SU-DHL-6 (cell line): ENCODE results near the gene CREB5.

Experiments used
- H2AFZ ChIP-seq: fragments of 200-600 bp; sonication (generic); 2 replicates; pipeline ENCODE4 v1.6.1; 2014; ENCODE audit warnings: low read depth, mild to moderate bottlenecking, moderate library complexity, mixed read lengths, antibody characterized with exemption, low read length; ENCODE audit not compliant: severe bottlenecking
- H3F3A ChIP-seq: fragments of 200-600 bp; shearing (Covaris generic); 2 replicates; pipeline ENCODE4 v1.6.0; 2016; ENCODE audit warnings: antibody characterized with exemption, mild to moderate bottlenecking; ENCODE audit not compliant: insufficient read depth
- H3K27ac ChIP-seq: fragments of 200-600 bp; sonication (generic); 2 replicates; pipeline ENCODE4 v1.5.1; 2016; ENCODE audit warnings: low read depth, mild to moderate bottlenecking, low read length, moderate library complexity, mixed read lengths
- H3K27me3 ChIP-seq: fragments of 200-600 bp; sonication (generic), shearing (Covaris generic); 2 replicates; pipeline ENCODE4 v1.6.0; 2014; ENCODE audit warnings: mild to moderate bottlenecking, low read length
- H3K36me3 ChIP-seq: fragments of 200-600 bp; sonication (generic); 2 replicates; pipeline ENCODE4 v1.6.1; 2014; ENCODE audit warnings: mild to moderate bottlenecking, low read length, mixed read lengths
- H3K4me2 ChIP-seq: fragments of 300-600, 200-600 bp; shearing (Covaris generic), sonication (generic); 2 replicates; pipeline ENCODE4 v1.6.0; 2014; ENCODE audit warnings: low read length, low read depth, mild to moderate bottlenecking; ENCODE audit not compliant: poor library complexity, severe bottlenecking
- H3K4me3 ChIP-seq: fragments of 200-600 bp; sonication (generic); 2 replicates; pipeline ENCODE4 v1.5.1; 2014; ENCODE audit warnings: antibody characterized with exemption, low read length, mild to moderate bottlenecking, mixed read lengths; ENCODE audit not compliant: insufficient read depth, poor library complexity, severe bottlenecking
- H3K79me2 ChIP-seq: fragments of 200-600 bp; sonication (generic); 2 replicates; pipeline ENCODE4 v1.6.1; 2014; ENCODE audit warnings: mild to moderate bottlenecking, low read length, moderate library complexity; ENCODE audit not compliant: insufficient read depth
- H3K9ac ChIP-seq: fragments of 200-600 bp; sonication (generic); 2 replicates; pipeline ENCODE4 v1.7.0; 2014; ENCODE audit warnings: mild to moderate bottlenecking, low read length
- H3K9me2 ChIP-seq: fragments of 200-600 bp; sonication (generic); replicated peaks from 2 replicates; pipeline ENCODE4 v1.6.1; 2014; ENCODE audit warnings: low read length; ENCODE audit not compliant: insufficient read depth
- H3K9me3 ChIP-seq: fragments of 200-600 bp; sonication (generic); 2 replicates; pipeline ENCODE4 v1.6.1; 2014; ENCODE audit warnings: low read length, mixed read lengths; ENCODE audit not compliant: insufficient read depth
- H4K20me1 ChIP-seq: fragments of 200-600 bp; sonication (generic); 2 replicates; pipeline ENCODE4 v1.6.1; 2014; ENCODE audit warnings: low read depth, mild to moderate bottlenecking, antibody characterized with exemption, low read length, moderate library complexity, mixed read lengths
- CTCF ChIP-seq: fragments of 200-600 bp; sonication (generic); IDR thresholded peaks from one replicate; pipeline ENCODE4 v1.5.1; 2017; ENCODE audit warnings: antibody characterized with exemption, mild to moderate bottlenecking, low read length, moderate library complexity; ENCODE audit not compliant: insufficient read depth, poor library complexity, severe bottlenecking
- EZH2phosphoT487 ChIP-seq: fragments of 200-600 bp; sonication (generic), shearing (Covaris generic); conservative IDR thresholded peaks from 2 replicates; pipeline ENCODE4 v1.6.1; 2018; ENCODE audit warnings: mild to moderate bottlenecking, antibody characterized with exemption, low read length, moderate library complexity, mixed read lengths

The CREB5 gene

GRCh38 chr7:28509251-28510025 lies 97.1 kb downstream of the CREB5 start:
- H3K27me3 ChIP-seq = no peaks in the 10 kb centered on the region
- H3K36me3 ChIP-seq = no peaks in the 10 kb centered on the region
- peak overlapping the region; percentile 8 for H3K4me2 ChIP-seq
- no peaks in the 10 kb centered on the region for H4K20me1 ChIP-seq
- no peaks in the 10 kb centered on the region for H3F3A ChIP-seq
- no peaks in the 10 kb centered on the region for H3K9me3 ChIP-seq
- H3K9me2 ChIP-seq = no peaks in the 10 kb centered on the region
- peak overlapping the region; percentile 3 for H2AFZ ChIP-seq
- no peak overlapping the region for H3K9ac ChIP-seq
- TF ChIP-seq CTCF (no peak), EZH2phosphoT487 (no peak)
- H3K4me3 ChIP-seq = no peak overlapping the region
- H3K79me2 ChIP-seq = no peaks in the 10 kb centered on the region
- H3K27ac ChIP-seq = no peak overlapping the region

GRCh38 chr7:28510026-28510369 lies 97.7 kb downstream of the CREB5 start:
- Histone ChIP-seq H3K9me2 (no peaks in the 10 kb centered on the region), H3K4me3 (no peak overlapping the region), H3K27me3 (no peaks in the 10 kb centered on the region), H3K9me3 (no peaks in the 10 kb centered on the region), H3K27ac (no peak overlapping the region), H3K36me3 (no peaks in the 10 kb centered on the region), H4K20me1 (no peaks in the 10 kb centered on the region), H3K79me2 (no peaks in the 10 kb centered on the region), H3K4me2 (no peak overlapping the region), H3K9ac (no peak overlapping the region), H3F3A (no peaks in the 10 kb centered on the region), H2AFZ (no peak overlapping the region)
- no peak for TF ChIP-seq EZH2phosphoT487
- no peak for TF ChIP-seq CTCF

GRCh38 chr7:28512668-28513440 lies 100.5 kb downstream of the CREB5 start:
- no peak for TF ChIP-seq EZH2phosphoT487
- TF ChIP-seq CTCF = no peak
- H3F3A ChIP-seq = no peaks in the 10 kb centered on the region

More at GRCh38 chr7:28512668-28513440, 100.5 kb downstream of the CREB5 start:
- H3K79me2 ChIP-seq = no peaks in the 10 kb centered on the region
- H3K4me2 ChIP-seq = no peak overlapping the region
- no peak overlapping the region for H3K4me3 ChIP-seq
- no peak overlapping the region for H3K9ac ChIP-seq
- no peak overlapping the region for H3K27ac ChIP-seq
- H3K36me3 ChIP-seq = no peaks in the 10 kb centered on the region
- no peaks in the 10 kb centered on the region for H4K20me1 ChIP-seq
- no peaks in the 10 kb centered on the region for H3K9me3 ChIP-seq
- H2AFZ ChIP-seq = no peak overlapping the region
- no peaks in the 10 kb centered on the region for H3K27me3 ChIP-seq
- H3K9me2 ChIP-seq = no peaks in the 10 kb centered on the region
